ENCODE results near the gene TMEM248.
"Not testable (repeated sequence)": the region's sequence is repeated elsewhere in the genome, so short reads cannot be mapped to it uniquely, and the experiment has no call there.

TMEM248 gene

DNA sequence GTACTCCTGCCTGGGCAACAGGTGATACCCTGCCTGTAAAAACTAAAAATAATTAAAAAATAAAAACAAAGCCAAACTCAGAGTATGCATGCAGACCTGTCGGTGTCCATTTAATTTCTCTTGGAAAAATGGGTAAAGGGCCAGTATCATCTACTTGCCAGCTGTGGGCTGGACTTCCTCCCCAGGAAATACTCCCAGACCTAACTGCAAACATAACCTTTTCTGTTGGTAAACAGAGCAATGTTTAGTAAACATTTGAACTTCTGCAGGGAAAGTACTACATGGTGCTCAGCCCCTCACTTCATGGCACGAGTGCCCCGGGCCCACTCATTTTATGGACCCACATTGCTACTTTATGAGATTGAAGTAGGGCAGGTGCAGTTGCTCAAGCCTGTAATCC is 10.2 kb upstream of the TMEM248 start:
- no peak for DNase-seq

- not testable (repeated sequence) for DNase-seq
These were observed 9.8 kb upstream of the TMEM248 start for GRCh38 chr7:66911191-66911590.

- DNase-seq = no peak
These were observed 8.8 kb upstream of the TMEM248 start for GRCh38 chr7:66912195-66912594.

DNA sequence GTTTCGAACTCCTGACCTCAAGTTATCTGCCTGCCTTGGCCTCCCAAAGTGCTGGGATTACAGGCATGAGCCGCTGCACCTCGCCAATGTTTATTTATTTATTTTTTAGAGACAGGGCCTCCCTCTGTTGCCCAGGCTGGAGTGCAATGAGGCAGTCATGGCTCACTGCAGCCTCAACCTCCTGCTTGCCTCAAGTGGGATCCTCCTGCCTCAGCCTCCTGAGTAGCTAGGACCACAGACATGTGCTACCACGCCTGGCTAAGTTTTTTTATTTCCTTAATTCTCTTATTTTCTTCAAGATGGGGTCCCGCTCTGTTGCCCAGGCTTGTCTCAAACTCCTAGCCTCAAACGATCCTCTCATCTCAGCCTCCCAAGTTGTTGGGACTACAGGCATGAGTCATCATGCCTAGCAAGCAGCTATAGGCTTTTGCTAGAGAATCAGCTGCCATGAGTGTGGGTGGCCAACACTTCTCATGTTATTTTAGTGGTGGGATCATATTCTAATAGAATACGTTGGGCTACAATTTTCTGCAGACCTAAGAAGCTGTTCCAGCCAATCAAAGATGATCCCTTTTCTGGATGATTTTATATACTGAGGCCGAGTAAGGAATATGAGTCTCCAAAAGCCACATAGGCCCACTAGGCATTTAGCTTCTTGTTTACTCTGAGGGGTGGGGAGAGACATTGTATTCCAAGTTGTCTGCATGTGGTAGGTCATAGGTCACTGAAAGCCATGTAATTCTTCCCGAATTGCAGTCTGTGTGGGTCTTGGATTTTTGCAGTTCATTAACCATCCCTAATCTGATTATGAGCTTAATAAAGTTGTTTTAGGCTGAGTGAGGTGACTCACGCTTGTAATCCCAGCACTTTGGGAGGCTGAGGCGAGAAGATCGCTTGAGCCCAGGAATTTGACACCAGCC is 7.6 kb upstream of the TMEM248 start:
- DNase-seq = no peak

DNA sequence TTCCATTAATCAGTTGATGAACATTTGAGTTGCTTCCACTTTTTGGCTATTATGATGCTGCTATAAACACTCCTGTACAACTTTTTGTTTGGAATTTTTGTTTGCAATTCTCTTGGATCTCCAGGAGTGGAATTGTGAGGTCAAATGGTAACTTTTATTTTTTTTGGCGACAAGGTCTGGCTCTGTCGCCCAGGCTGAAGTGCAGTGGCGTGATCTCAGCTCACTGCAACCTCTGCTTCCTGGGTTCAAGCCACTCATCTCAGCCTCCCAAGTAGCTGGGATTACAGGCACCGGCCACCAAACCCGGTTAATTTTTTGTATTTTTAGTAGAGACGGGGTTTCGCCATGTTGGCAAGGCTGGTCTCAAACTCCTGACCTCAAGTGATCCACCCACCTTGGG is 3.1 kb upstream of the TMEM248 start:
- DNase-seq = not testable (repeated sequence)

- DNase-seq = no peak
These were observed 1.7 kb upstream of the TMEM248 start for GRCh38 chr7:66919304-66919703.

GRCh38 chr7:66919704-66920103 is 1.3 kb upstream of the TMEM248 start:
- DNase-seq = no peak

DNA sequence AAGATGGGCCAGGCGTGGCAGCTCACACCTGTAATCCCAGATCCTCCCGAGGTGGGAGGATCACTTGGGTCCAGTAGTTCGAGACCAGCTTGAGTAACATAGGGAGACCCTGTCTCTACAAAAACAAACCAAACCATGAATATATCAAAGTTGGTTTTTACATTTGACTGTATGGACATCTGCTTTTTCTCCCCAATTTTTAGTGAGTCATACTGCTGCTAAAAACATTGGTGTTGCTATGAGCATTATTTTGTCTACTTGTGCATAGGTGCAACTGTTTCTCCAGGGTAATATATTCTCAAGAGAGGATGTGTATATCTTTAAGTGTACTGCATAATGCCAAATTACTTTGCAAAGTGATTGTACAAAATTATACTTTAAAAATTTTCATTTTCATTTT is 769 bp upstream of the TMEM248 start:
- no peak for DNase-seq

DNA sequence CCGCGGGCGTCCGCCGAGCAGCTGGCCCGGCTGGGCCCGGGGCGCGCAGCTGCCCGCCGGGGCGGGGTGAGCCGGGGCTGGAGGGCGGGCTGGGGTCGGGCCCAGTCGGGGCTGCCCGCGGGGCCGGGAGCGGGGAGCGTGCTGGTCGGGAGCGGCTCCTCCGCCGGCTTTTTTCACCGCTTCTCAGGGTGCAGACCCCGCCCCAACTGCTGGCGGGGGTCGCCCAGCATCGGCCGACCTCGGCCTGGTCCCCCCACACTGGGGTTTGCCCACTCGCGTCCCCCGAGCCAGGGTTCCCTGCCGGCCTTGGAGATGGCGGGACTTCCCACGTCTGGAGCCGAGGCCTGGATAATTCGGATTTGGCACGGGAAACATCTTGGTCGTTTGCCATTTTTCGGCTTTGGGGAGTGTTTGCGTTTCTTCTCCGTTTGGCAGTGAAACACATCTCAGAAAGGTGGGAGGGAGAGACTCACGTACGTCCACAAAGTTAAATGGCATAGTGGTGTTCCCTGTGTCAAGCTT is 432 bp downstream of the TMEM248 start:
- DNase-seq = no peak

- DNase-seq = no peak
These were observed 977 bp downstream of the TMEM248 start for GRCh38 chr7:66921918-66922486.

GRCh38 chr7:66925255-66925654 is 4.2 kb downstream of the TMEM248 start:
- no peak for DNase-seq

DNA sequence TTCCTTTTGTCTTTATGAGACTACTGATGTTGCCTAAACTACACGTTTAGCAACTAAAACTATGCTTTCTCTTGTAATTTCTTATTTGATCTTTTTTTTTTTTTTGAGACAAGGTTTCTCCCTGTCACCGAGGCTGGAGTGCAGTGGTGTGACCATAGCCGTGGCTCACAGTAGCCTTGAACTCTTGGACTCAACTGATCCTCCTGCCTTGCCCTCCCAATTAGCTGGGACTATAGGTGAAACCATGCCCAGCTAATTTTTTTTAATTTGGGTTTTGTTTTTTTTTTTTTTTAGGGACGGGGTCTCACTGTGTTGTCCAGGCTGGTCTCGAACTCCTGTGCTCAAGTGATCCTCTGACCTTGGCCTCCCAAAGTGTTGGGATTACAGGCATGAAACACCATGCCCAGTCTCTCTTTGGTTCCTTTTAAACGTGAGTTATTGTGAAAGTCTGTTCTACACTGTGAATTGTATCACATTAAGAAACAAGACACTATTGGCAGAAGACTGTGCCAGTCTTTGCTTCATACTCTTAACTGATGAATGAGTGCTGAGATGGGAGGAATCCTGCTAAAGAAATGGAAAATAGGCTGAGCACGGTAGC is 6.4 kb downstream of the TMEM248 start:
- no peak for DNase-seq

GRCh38 chr7:66928388-66928787 is 7.4 kb downstream of the TMEM248 start:
- DNase-seq = no peak

GRCh38 chr7:66929165-66929564 is 8.1 kb downstream of the TMEM248 start:
- no peak for DNase-seq

- DNase-seq = no peak
These were observed 8.9 kb downstream of the TMEM248 start for GRCh38 chr7:66929935-66930334.

DNA sequence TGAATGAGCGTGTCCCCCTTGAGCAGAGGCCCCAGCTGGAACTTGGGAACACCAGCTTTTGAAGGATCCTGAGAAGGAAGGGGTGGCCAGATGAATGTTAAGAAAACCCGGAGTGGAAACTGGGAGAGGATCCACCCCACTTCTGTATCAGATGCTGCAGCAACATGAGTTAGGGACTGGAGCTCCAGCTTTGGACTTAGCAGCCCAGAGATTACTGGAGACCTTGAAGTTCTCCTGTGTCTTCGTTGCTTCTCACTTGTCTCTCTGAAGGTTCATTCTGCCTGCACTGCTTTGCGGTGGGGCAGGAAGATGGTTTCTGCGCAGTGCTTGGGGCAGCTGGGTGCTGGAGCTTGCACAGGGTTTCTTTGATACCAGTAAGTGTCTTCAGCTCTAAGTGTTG is 9.3 kb downstream of the TMEM248 start:
- DNase-seq = no peak

DNA sequence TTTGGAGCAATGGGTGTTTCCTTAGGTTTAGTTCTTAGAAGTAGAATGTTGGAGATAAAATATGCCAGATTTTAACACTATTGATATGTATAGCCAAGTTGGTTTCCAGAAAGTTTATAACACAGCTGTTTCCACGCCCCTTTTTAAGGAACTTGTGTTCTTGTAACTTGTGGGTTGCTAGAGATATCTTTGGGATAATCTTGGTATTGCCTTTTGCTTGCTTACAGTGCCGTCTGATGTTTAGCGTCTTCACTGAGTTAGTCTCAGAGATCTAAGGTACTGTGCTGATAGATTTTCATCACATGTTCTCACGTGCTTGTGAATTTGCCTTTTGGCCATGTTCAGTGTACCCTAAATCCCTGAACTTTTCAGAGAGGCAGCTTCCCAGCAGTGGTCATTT is 12.4 kb downstream of the TMEM248 start:
- no peak for DNase-seq

DNA sequence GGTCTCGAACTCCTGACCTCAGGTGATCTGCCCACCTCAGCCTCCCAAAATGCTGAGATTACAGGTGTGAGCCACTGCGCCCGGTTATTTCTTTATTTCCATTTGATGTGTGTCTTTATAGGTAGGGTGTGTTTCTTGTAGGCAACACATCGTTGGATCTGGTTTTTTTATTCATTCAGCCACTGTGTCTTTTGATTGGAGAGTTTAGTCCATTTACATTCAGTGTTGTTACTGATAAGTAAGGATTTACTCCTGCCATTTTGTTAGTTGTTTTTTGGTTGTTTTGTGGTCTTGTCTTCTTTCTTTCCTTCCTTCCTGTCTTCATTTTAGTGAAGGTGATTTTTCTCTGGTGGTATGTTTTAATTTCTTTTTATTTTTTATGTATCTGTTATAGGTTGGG is 16.9 kb downstream of the TMEM248 start:
- DNase-seq = no peak

- no peak for DNase-seq
These were observed 18.3 kb downstream of the TMEM248 start for GRCh38 chr7:66939325-66939724.

- no peak for DNase-seq
These were observed 25.5 kb downstream of the TMEM248 start for GRCh38 chr7:66946545-66946944.

DNA sequence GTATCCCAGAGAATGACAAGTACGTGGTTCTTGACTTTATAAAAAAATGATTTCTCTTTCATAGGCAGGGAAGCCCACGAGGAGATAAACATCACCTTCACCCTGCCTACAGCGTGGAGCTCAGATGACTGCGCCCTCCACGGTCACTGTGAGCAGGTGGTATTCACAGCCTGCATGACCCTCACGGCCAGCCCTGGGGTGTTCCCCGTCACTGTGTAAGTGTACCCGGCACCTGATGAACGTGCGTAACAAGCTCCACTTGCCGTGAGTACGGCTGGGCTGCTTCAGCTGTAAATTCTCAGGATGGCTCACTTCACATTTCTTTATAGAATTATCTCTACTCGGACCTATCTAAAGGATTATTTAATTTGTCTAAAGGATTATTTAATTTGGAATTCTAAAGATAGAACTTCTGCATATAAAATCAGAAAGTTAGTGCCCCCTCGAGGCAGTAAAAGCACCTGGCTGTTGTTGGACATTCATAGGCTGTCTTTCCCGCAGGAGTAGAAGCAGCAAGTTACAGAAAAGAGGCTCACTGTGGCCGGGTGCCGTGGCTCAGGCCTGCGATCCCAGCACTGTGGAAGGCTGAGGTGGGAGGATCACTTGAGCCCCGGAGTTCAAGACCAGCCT is 27.6 kb downstream of the TMEM248 start:
- DNase-seq = no peak

DNA sequence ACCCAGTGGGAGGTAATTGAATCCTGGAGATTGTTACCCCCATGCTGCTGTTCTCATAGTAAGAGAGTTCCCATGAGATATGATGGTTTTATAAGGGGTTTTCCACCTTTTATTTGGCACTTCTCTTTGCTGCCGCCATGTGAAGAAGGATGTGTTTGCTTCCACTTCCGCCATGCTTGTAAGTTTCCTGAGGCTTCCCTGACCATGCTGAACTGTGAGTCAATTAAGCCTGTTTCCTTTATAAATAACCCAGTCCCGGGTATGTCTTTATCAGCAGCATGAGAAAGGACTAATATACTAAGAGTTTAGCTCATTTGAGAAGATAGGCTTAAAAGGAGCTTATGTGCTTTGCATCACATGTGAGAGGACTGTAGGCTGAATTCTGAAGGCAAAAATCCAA is 29.3 kb downstream of the TMEM248 start:
- no peak for DNase-seq

GRCh38 chr7:66950763-66951162 is 29.7 kb downstream of the TMEM248 start:
- no peak for DNase-seq
